ENCODE measurements around the gene NWD2.

DNA sequence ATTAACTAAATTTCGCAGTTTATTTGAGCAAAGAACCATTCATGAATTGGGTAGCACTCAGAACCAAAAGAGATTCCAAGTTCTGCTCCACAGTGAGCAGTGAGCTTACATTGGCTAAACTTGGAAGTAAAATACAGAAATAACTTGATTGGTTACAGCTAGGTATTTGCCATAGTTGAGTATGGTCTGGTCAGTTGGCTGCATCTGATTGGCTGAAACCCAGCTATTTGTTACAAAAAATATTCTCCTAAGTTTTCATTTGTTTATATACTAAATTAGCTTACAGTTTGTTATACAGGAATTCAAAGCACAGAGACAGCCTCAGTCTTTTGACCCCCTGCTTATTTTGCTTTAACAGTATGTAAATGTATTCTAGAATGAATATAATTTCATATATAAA is 226.6 kb downstream of the NWD2 start:
- no peak for TF ChIP-seq ZNF621 (tag by site-specific recombination; IDR thresholded peaks at IDR 0.05)
- TF ChIP-seq, protein P1, sequence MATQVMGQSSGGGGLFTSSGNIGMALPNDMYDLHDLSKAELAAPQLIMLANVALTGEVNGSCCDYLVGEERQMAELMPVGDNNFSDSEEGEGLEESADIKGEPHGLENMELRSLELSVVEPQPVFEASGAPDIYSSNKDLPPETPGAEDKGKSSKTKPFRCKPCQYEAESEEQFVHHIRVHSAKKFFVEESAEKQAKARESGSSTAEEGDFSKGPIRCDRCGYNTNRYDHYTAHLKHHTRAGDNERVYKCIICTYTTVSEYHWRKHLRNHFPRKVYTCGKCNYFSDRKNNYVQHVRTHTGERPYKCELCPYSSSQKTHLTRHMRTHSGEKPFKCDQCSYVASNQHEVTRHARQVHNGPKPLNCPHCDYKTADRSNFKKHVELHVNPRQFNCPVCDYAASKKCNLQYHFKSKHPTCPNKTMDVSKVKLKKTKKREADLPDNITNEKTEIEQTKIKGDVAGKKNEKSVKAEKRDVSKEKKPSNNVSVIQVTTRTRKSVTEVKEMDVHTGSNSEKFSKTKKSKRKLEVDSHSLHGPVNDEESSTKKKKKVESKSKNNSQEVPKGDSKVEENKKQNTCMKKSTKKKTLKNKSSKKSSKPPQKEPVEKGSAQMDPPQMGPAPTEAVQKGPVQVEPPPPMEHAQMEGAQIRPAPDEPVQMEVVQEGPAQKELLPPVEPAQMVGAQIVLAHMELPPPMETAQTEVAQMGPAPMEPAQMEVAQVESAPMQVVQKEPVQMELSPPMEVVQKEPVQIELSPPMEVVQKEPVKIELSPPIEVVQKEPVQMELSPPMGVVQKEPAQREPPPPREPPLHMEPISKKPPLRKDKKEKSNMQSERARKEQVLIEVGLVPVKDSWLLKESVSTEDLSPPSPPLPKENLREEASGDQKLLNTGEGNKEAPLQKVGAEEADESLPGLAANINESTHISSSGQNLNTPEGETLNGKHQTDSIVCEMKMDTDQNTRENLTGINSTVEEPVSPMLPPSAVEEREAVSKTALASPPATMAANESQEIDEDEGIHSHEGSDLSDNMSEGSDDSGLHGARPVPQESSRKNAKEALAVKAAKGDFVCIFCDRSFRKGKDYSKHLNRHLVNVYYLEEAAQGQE (tag by site-specific recombination; IDR thresholded peaks at IDR 0.05) = no peak
- TF ChIP-seq, protein P2, sequence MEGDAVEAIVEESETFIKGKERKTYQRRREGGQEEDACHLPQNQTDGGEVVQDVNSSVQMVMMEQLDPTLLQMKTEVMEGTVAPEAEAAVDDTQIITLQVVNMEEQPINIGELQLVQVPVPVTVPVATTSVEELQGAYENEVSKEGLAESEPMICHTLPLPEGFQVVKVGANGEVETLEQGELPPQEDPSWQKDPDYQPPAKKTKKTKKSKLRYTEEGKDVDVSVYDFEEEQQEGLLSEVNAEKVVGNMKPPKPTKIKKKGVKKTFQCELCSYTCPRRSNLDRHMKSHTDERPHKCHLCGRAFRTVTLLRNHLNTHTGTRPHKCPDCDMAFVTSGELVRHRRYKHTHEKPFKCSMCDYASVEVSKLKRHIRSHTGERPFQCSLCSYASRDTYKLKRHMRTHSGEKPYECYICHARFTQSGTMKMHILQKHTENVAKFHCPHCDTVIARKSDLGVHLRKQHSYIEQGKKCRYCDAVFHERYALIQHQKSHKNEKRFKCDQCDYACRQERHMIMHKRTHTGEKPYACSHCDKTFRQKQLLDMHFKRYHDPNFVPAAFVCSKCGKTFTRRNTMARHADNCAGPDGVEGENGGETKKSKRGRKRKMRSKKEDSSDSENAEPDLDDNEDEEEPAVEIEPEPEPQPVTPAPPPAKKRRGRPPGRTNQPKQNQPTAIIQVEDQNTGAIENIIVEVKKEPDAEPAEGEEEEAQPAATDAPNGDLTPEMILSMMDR (tag by site-specific recombination; IDR thresholded peaks at IDR 0.05) = no peak
- no peak for TF ChIP-seq WT1 (tag by site-specific recombination; IDR thresholded peaks at IDR 0.05)
- TF ChIP-seq, protein P3, sequence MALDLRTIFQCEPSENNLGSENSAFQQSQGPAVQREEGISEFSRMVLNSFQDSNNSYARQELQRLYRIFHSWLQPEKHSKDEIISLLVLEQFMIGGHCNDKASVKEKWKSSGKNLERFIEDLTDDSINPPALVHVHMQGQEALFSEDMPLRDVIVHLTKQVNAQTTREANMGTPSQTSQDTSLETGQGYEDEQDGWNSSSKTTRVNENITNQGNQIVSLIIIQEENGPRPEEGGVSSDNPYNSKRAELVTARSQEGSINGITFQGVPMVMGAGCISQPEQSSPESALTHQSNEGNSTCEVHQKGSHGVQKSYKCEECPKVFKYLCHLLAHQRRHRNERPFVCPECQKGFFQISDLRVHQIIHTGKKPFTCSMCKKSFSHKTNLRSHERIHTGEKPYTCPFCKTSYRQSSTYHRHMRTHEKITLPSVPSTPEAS (tag by site-specific recombination; IDR thresholded peaks at IDR 0.05) = no peak
- no peak for TF ChIP-seq ZNF747 (tag by site-specific recombination; IDR thresholded peaks at IDR 0.05)
- no peak for TF ChIP-seq MEIS1 (CRISPR knock-in tag; IDR thresholded peaks at IDR 0.05; ENCODE audit: borderline replicate concordance)
- TF ChIP-seq KLF7 (tag by site-specific recombination; IDR thresholded peaks at IDR 0.05; ENCODE audit: borderline replicate concordance) = no peak
